Measurements from ENCODE around the gene IL19. TPM values are rescaled to one million over a fixed set of nuclear protein-coding genes. Genes with fewer than 3 reads are reported as not detected.

The IL19 gene
- total RNA-seq, 1 experiment from 2014 or later = not detected

- DNase-seq (ENCODE audit: low spot score) = no peak
Observed at GRCh38 chr1:206798384-206798996, 27.9 kb downstream of the IL19 start.

- DNase-seq (ENCODE audit: low spot score) = no peak
Observed at GRCh38 chr1:206799311-206799710, 28.7 kb downstream of the IL19 start.

DNA sequence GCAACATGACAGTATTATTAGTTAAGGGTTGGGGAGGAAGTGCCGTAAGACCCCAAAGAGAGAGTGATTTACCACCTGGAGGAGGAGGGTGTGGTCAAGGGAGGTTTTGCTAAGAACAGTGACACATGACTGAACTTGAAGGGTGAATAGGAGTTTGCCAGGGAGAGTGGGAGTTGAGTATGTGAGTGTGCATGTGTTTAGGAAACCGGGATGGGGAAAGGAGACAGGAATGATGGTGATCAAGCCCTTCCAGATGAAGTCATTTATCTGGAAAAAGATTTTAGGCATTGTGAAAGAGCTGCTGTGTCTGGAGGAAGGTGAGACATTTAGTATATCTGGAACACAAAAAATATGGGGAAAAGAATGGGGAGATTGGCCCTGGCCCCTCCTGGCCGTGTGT is 29.8 kb downstream of the IL19 start:
- no peak for DNase-seq (ENCODE audit: low spot score)

DNA sequence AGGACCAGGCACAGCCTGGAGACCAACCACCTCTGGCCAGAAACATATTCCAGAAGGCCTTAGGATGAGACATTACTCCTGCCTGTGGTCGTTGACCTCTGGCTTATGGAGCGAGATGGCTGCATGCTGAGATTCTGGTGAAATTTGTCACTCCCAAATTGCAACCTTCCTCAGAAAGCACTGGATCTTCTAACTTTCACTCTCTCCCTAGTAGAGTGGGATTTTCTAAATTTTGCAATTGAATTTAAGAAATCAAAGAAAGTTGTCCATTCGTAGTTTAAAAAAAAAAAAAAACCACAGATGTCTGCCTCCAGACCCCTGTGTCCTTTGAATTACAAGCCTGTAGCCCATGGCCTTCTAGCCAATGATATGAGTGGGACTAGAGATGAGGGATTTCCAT is 30.3 kb downstream of the IL19 start:
- no peak for DNase-seq (ENCODE audit: low spot score)

DNA sequence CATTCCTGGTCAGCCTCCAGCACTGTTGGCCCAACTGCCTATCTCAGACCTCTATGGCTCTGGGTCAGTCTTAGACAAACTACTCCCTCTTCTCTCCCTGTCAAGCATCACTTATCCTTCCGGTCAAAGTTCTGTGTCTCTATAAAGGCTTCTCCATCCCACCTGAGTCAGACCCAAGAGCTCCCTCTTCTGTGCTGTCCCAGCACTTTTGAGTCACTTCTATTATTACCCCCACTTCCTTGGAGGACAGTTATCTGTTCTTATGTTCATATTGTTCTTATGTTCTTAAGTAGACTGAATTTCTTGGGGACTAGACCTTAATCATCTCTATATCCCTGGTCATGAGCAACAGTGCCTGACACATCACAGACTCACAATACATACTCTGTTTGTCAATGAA is 30.9 kb downstream of the IL19 start:
- no peak for DNase-seq (ENCODE audit: low spot score)

DNA sequence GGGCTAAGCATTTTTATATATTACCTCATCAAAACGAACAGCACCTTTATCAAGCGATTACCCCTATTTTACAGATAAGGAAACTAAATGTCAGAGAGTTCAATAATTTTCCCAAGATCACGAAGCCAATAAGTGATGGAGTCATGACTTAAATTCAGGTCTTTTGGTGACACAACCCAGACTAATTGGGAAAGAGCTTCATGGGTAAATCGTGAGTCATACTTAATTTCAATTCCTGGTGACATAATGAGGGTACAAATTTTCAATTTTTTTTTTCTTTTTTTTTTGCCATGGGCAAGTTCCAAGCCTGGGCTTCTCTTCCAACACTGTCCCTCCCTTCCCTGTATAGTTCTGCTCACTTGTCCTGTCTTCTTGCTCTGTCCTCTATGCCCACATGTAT is 31.8 kb downstream of the IL19 start:
- no peak for DNase-seq (ENCODE audit: low spot score)

- no peak for DNase-seq (ENCODE audit: low spot score)
Observed at GRCh38 chr1:206803221-206803730, 32.7 kb downstream of the IL19 start.

- no peak for DNase-seq (ENCODE audit: low spot score)
Observed at GRCh38 chr1:206804156-206804737, 33.7 kb downstream of the IL19 start.

GRCh38 chr1:206805357-206805756 is 34.8 kb downstream of the IL19 start:
- no peak for DNase-seq (ENCODE audit: low spot score)

- no peak for DNase-seq (ENCODE audit: low spot score)
Observed at GRCh38 chr1:206808615-206809014, 38.0 kb downstream of the IL19 start.

- DNase-seq (ENCODE audit: low spot score) = no peak
Observed at GRCh38 chr1:206809504-206810084, 39.0 kb downstream of the IL19 start.

DNA sequence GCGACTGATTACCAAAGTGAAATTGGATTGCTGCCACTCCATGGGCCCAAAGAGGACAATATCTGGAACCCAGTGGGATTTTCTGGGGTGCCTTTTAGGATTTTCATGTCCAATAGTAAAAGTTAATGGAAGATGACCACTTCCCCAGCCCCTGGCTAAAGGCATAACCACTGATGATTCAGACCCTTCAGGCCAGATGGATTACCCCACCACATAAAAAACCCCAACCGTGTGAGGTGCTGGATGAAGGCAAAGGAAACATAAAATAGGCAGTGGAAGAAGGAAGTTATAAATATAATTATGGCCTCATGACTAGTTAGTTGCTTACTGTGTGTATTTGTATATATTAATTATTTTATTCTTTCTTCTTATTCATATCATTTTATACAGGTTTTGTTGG is 41.9 kb downstream of the IL19 start:
- no peak for DNase-seq (ENCODE audit: low spot score)

DNA sequence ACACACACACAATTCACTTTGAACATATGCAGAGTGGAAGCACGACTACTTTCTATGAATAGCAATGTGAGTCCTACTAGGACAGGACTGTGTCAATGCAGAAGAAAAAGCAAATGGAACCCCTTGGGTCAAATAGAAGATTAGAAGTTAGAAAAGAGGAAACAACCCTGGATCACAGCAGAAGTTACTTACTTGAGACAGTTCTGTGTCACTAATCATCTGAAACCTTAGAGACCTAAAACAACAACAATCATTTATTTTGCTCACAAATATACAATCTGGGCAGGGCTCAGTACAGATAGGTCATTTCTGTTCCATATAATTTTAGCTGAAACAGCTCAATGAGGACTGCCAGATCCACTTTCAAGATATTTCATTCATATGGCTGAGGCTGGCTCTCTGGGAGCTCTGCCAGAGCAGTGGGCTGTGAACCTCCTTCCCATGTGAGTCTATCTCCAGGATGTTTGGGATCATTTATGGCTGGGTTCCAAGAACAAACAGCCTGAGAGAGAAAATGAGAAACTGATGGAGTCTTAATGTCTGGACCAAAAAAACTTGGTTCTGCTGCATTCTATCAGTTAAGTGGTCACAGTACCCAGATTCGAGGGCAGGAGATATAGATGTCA is 44.3 kb downstream of the IL19 start:
- DNase-seq (ENCODE audit: low spot score) = peak; percentile 48

- no peak for DNase-seq (ENCODE audit: low spot score)
Observed at GRCh38 chr1:206816390-206817287, 46.1 kb downstream of the IL19 start.

GRCh38 chr1:206821493-206821892 is 50.9 kb downstream of the IL19 start:
- no peak for DNase-seq (ENCODE audit: low spot score)

DNA sequence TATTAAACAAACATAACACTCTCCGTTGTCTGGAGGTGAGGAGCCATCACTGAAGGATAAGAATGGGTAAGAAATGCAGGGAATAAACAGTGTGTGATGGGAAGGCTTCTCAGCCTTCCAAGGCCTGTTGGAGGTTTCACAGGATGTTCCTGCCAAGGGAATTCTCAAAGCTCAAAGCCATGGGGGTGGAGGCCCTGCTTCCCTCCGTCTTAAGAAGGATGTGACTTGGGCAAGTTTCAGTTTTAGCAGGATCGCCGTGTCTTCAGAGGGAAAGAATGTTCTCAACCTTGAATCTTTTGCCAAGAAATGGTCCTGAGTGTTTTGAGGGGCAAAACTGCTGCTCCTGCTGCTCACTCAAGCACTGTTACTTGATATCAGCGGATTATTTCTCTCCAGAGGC is 53.2 kb downstream of the IL19 start:
- DNase-seq (ENCODE audit: low spot score) = no peak

DNA sequence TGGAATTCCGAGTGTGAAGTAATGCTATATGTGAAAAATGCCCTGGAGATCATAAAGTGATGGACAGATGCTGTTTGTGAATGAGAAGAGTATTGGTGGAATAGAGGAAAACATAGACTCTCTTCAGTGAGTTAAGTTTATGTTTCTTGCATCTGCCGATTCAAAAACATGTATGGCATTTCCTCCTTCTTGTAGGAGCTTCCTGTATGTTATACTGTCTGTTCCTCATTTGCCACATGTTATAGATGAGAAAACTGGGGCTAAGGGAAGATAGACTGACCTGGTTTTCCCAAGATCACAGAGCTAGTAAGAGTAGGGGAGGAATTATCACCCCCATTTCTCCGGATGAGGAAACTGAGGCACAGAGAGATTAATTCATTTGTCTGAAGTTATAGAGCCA is 53.8 kb downstream of the IL19 start:
- DNase-seq (ENCODE audit: low spot score) = no peak

DNA sequence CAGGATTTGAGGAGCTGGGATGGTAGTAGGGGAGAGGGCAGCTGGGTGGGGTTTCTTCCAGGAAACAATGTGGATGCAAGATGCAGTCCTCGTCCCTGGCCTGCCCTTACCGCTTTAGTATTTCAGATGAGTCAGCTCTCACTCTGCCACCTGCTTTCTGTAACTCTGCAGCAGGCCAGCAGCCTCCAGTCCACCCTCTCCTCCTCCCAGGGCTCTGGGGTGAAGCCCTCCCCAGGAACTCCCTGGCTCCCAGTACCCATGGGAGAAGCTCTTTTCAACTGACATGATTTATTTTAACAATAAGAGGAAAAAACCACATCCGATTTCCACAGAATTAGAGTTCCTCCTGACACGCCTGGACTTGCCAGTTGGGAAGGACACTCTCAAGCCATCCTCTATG is 55.8 kb downstream of the IL19 start:
- DNase-seq (ENCODE audit: low spot score) = peak; percentile 18

DNA sequence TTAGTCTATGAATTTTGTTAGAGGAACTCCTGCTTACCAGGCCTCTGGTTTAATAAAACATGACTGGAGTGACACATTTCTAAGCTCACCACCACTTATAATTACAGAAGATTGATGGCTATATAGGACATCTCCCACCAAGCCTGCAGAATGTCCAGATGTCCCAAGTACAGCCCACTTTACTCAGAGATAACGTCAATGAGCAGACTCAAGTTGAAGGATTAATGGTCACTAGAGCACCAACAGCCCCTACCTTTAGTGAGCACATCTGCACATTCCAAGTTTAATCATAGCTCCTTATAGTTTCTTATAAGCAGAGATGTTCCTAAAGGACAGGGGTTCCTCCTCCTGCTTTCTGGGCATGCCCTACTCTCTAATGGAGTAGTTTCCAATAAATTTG is 57.5 kb downstream of the IL19 start:
- DNase-seq (ENCODE audit: low spot score) = no peak

DNA sequence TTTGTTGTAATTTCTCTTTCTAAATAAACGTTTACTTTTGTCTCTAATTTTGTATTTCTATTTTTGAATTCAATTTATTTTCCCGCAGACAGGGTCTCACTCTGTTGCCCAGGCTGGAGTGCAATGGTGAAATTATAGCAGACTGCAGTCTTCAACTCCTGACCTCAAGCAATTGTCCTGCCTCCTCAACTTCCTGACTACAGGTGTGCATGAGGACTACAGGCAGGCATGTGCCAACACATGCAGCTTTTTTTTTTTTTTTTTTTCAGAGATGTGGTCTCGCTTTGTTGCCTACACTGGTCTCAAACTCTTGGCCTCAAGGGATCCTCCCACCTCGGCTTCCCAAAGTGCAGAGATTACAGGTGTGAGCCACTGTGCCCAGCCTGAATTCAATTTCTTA is 58.2 kb downstream of the IL19 start:
- DNase-seq (ENCODE audit: low spot score) = no peak

DNA sequence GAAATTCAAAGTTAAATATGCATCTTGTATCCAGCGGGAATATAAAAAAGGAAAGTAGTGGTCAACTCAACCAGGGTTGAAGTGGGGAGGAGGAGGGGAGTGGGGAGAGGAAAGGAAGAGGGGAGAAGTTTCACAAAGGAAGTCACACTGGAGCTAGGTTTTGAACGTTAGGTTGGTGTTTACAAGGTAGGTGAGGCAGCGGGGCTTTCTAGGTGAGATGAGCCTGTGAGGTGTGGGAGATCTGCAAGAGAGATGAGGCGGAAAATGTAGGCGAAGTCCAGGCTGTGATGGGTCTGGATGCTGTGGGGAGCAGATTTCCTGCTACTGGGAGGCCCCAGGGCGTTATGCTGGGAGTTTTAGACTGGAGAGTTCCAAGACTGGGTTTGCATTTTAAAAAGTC is 58.7 kb downstream of the IL19 start:
- no peak for DNase-seq (ENCODE audit: low spot score)

DNA sequence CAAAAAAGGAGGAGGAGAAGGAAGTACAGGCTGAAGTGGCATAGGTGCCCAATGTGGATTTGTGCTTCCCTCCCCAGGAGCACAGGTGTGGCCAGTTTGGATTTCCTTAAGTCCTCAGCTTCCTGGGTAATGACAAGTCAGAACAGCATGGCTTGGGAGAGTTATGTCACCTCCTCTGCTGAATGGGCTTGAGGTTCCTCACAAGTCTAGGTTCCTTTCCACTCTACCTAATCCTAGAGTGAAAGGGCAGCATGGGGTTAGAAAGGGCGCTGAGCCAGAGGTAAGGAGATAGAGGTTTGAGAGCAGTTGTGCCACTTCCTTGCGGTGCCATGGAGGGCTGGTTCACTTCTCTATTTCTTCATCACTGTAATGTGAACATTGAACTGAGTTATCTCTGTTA is 59.3 kb downstream of the IL19 start:
- DNase-seq (ENCODE audit: low spot score) = no peak
